Germinal center (tissue), 1 donor: Measurements from ENCODE around the gene COX7A2L.

ENCODE experiments used
- DNase-seq: peaks from one replicate; pipeline ENCODE4 v3.0.0; 2012; ENCODE audit warnings: mixed read lengths, low spot score

The COX7A2L gene

DNA sequence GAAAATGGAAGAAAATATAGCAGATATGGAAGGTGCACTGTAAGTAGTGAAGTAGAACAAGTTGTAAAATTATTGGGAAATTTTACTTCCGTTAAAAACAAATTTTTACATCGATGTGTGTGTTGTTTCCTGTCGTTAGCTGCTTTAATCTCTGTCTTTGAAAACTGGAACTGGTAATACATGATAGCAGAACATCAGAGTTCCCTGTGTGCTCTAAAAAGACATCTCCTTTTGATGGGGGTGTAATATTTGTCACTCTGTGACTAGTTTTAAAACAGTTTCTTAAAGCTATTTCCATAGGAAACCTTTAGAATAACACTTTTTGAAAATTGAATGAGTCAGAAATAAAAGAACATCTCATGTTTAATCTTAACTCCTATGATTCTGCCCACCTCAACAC is 43.5 kb downstream of the COX7A2L start:
- no peak for DNase-seq

DNA sequence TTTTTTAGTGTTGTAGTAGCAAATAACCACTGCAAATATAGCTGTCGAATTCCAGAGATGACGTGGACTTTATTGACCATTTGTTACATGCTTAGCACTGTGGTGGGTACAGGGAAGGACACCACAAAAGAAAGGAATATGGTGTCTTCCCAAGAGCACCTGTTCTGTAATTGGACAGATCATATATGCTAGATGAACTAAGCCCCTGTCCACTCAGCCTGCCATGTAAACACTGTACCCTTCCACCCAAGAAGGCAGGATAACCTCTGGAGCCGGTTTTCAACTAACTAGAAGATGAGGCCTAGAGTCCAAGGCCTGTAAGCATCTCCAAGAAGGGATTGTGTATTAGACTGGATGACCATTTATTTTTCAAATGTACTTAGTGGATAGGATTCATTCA is 44.1 kb downstream of the COX7A2L start:
- DNase-seq, result no peak

DNA sequence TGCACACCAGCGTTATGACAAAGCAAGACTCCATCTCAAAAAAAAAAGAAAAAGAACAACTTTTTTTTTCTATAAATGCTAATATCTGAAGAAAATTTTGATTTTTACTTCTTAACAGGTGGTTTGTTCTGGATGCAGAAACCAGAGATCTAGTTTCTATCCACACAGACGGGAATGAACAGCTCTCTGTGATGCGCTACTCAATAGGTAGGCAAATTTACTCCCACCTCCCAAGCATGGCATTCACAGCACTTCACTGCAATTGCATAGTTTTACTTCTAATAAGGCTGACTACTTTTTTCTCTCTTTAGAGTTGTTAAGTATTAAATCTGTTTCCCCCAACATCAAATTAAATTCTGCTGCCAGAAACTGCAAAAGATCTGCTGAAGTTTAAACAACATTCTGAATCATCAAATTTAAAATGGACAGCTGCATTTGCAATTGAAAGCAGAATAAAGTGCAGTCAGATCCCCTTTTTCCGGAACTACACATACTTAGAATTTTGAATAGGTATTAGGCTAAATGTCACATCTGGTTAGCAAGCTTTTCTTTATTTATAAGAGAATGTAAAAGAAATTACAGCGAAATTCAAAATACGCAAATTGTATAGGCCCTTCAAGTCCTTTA is 45.1 kb downstream of the COX7A2L start:
- DNase-seq, result no peak

DNA sequence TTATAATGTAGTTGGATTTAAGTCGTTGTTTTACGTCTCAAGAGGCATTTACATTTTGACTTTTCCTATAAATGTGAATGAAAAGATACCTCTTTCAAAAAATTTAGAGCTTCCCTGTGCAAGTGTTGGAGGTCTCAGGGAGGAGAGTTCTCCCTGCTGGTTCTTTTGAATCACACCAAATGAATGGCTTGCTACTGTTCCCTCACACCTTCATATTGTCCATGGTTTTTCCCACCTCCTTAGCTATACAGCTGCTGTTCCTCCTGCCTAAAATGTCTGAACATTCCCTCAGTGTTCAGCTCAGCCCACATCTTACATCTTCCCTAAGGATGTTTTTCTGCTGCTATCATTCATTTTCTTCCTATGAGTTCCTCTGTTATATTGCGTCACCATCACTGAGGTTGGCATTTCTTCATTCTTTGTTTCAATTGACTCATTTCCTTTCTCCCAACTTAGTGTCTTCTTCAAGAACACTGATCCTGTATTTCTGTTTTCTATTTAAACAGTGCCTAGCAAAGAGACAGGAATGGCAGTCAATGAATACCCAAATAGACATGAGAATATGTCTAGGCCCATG is 46.0 kb downstream of the COX7A2L start:
- no peak for DNase-seq

DNA sequence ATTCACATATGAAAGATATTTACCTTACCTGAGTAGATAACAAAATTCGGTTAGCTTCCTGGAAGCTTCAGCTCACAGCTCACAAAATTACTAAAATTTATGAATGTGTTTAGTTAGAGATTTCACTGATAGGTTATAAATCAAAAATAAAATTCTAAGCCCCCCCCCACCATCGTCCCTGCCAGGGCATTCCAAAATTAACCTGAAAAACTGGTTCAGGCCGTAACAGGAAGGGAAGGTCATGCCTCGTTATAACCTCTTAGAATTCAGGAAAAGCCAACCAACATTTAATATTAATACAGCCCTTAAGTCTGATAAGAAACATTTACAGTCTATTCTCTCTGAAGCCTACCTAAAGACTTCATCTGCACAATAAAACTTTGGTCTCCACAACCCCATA is 48.9 kb downstream of the COX7A2L start:
- DNase-seq, result no peak

DNA sequence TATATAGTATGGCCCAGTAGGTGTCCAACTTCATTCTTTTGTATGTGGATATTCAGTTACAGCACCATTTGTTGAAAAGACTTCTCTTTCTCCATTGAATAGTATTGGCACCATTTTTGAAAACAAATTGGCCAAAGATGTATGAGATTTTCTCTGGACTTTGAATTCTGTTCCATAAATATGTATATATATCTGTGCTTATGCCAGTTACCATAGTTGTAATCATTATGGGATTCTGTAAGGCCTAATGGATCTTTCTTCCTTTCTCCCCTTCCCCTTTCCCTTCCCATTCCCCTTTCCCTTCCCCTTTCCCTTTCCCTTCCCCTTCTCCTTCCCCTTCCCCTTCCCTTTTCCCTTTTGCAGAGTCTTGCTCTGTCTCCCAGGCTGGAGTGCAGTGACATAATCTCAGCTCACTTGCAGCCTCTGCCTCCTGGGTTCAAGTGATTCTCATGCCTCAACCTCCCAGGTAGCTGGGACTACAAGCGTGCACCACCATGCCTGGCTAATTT is 51.0 kb downstream of the COX7A2L start:
- no peak for DNase-seq

DNA sequence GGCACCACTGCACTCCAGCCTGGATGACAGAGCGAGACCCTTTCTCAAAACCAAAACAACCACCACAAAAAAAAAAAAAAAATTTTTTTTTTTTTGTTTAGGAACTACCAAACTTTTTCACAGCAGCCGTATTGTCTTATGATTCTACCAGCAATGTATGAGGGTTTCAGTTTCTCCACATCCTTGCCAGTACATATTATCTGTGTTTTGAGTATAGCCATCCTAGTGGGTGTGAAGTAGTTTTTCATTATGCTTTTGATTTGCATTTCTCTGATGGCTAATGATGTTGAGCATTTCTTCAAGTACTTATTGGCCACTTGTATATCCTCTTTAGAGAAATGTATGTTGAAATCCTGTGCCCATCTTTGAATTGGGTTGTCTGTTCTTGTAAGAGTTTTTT is 51.7 kb downstream of the COX7A2L start:
- no peak for DNase-seq

DNA sequence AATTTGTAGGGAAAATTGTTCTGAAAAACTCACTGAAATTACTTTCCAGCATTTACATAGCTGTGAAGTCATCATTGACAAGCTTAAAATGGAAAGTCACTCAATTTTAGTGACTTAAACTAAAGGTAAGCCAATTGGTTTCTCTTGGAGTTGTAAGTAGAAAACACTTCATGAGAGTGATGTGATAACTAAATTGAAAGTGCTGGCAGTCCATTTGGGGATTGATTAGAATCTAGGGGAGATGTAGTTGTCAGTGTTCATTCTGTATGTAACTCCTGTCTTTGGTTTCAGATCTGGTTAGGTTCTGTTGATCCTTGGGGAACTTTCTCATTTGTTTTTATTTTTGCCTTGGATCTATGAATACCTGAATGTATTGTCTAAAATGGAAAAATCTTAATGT is 53.8 kb downstream of the COX7A2L start:
- DNase-seq, result no peak

DNA sequence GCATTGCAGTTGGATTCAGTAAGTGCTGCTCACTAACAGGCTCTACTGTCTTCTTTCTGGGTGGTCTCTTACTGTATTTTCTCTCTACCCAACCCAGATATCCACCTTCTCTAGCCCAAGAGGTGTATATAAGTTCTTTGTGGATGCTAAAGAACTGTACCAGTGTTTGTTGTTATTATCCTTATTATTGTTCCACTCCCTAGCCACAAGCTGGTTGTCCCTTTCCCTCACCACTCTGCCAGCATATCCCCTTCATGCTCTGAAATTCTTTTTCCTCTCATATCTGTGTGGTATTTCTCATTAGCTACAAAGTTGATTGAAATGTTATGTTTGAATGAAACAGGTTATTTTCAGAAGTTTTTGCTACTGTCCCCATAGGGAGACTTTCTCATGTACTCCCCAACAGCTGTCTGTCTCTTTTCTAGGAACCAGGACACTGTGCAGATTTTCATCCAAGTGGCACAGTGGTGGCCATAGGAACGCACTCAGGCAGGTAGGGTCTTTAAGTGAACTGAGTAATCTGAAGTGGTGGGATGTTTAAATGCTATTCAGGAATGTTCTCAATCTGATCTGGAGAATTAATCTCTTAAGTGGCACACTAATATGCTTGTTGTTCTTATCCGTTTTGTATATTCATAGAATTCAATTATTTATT is 56.8 kb downstream of the COX7A2L start:
- DNase-seq, result no peak

DNA sequence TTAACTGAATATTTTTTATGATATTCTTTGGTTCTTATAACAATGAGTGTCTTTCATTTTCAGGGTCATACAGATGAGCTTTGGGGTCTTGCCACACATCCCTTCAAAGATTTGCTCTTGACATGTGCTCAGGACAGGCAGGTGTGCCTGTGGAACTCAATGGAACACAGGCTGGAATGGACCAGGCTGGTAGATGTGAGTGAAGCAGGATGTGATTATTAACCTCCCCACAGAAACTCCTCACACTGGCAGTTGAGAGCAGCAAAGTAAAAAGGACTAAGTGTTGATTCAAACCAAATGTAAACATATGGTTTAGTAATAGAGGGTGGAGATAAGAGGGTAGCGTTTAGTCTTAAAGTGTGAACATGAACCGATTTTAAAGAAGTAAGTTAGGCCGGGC is 57.8 kb downstream of the COX7A2L start:
- no peak for DNase-seq

DNA sequence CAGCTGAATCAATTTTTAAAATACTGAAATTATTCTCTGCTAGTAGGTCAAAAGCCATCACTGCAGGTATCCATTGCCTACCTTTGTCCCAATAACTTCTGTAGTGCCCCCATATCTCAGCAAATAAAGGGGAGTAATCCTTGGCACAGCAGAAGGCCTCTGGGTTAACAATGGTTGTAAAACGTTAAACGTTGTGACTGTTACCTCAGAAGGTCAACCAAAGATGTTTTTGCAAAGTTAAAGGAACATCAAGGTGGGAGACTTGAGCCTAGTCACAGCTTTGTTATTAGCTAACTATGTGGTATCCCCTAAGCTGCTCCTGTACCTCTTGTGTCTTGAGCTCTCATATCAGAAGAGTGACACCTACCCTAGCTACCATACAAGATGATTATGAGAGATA is 60.5 kb downstream of the COX7A2L start:
- no peak for DNase-seq
